Panc1 (cell line): ENCODE measurements around the gene SARS2. TPM values are rescaled to one million over a fixed set of nuclear protein-coding genes. Genes with fewer than 3 reads are reported as not detected.

Experiments used
- ATAC-seq: fragments of 200-7000 bp; cut with Tn5 transposase; 2 replicates; pipeline ENCODE4 v1.9.1; 2020; ENCODE audit warnings: mild to moderate bottlenecking, moderate library complexity
- BruUV-seq: library from RNA; stranded (reverse); fragments of 400-500 nt; replicated peaks from 2 replicates; lab custom pipeline; 2021; lab: Mats Ljungman, UMichigan
- CTCF ChIA-PET: fragments of 300-600 bp; sonication (Branson Sonifier 250); formaldehyde crosslinking; loops from one replicate; lab custom pipeline; 2022; ENCODE audit warnings: antibody characterized with exemption; lab: Charles Lee
- POLR2A ChIA-PET: fragments of 300-600 bp; sonication (Branson Sonifier 250); formaldehyde crosslinking; loops from one replicate; lab custom pipeline; 2022; ENCODE audit warnings: antibody characterized with exemption; lab: Charles Lee
- DNase-seq: peaks from one replicate; pipeline ENCODE4 v3.0.0-alpha.2; 2010; ENCODE audit warnings: low read depth, low spot score
- H3K27ac ChIP-seq: 2 replicates; pipeline ENCODE4 v1.5.1; 2011; ENCODE audit warnings: mild to moderate bottlenecking, low read length, inconsistent platforms
- H3K27me3 ChIP-seq: fragments of 200-500 bp; sonication (Bioruptor generic); 2 replicates; pipeline ENCODE4 v1.6.0; 2014; ENCODE audit warnings: low read length, inconsistent platforms; ENCODE audit not compliant: control insufficient read depth, insufficient read depth
- H3K36me3 ChIP-seq: fragments of 200-500 bp; sonication (Bioruptor generic); 2 replicates; pipeline ENCODE4 v1.5.1; 2014; ENCODE audit warnings: inconsistent platforms, mild to moderate bottlenecking, low read length, moderate library complexity; ENCODE audit not compliant: control insufficient read depth, insufficient read depth
- H3K4me1 ChIP-seq: 2 replicates; pipeline ENCODE4 v1.5.1; 2011; ENCODE audit warnings: inconsistent platforms, mild to moderate bottlenecking, low read length, moderate library complexity; ENCODE audit not compliant: control insufficient read depth, insufficient read depth
- H3K4me3 ChIP-seq, 2 experiments: 2 replicates each; pipeline ENCODE4 v1.5.1; 2011 to 2012; ENCODE audit warnings: low read depth in 2 of 2, low read length in 2 of 2, mild to moderate bottlenecking in 2 of 2, inconsistent platforms in 1 of 2, moderate library complexity in 1 of 2
- H3K9me3 ChIP-seq: fragments of 200-500 bp; sonication (Bioruptor generic); 2 replicates; pipeline ENCODE4 v1.5.1; 2014; ENCODE audit warnings: low read depth, mild to moderate bottlenecking, inconsistent platforms, low read length, moderate library complexity; ENCODE audit not compliant: control insufficient read depth, insufficient read depth
- POLR2AphosphoS5 ChIP-seq: IDR thresholded peaks from 2 replicates; pipeline ENCODE4 v1.6.1; 2012; ENCODE audit warnings: mild to moderate bottlenecking, low read depth, low read length, moderate library complexity
- SIN3A ChIP-seq: IDR thresholded peaks from 2 replicates; pipeline ENCODE4 v1.6.1; 2012; ENCODE audit warnings: low read depth, mild to moderate bottlenecking, low read length, moderate library complexity, borderline replicate concordance; ENCODE audit not compliant: insufficient read depth
- TCF7L2 ChIP-seq: IDR thresholded peaks from 2 replicates; pipeline ENCODE4 v1.6.1; 2011; ENCODE audit warnings: mild to moderate bottlenecking, low read depth, low read length, inconsistent platforms
- in situ Hi-C: cut with HindIII; loops from 2 replicates; pipeline ENCODE4 v1.10.0; 2016; ENCODE audit warnings: low sequenced_read_pairs, low pct_unique_long_range_greater_than_20kb
- intact Hi-C: fragments of 100-400 bp; cut with micrococcal nuclease; formaldehyde crosslinking; loops from one replicate; pipeline ENCODE4 v1.10.0; 2022; ENCODE audit not compliant: unreplicated experiment
- total RNA-seq: library from RNA; stranded (reverse); gene quantifications from one replicate; pipeline ENCODE4 v1.2.1, GENCODE V29; 2021; ENCODE audit not compliant: unreplicated experiment
- TF ChIP-seq, protein P1 (sequence below): fragments of 450-650 bp; IDR thresholded peaks from 2 replicates; pipeline ENCODE4 v1.5.1; 2017; ENCODE audit warnings: mild to moderate bottlenecking
- TF ChIP-seq, protein P2 (sequence below), 2 experiments: IDR thresholded peaks; 2 replicates each; pipeline ENCODE4 v1.6.1; 2011 to 2012; ENCODE audit warnings: low read depth in 2 of 2, control low read depth in 1 of 2, low read length in 1 of 2, mild to moderate bottlenecking in 1 of 2, moderate library complexity in 1 of 2; ENCODE audit not compliant: insufficient read depth in 1 of 2

The SARS2 gene
- total RNA-seq, 1 experiment from 2014 or later, result 186 TPM

GRCh38 chr19:38880076-38880881 lies 50.3 kb downstream of the SARS2 start:
- ChIA-PET CTCF (interaction anchor here (0.5 to 4.9 kb wide), 3 partner anchors 7 to 17 kb away, joined by 5 to 27 read pairs (median 5); no protein-coding TSS in a partner anchor), POLR2A (interaction anchor here (0.6 kb wide), 1 partner anchor 23 kb away, joined by 9 read pairs; no protein-coding TSS in a partner anchor)
- ATAC-seq (no peak), DNase-seq (no peak)
- Histone ChIP-seq H3K27me3 (no peaks in the 10 kb centered on the region), H3K36me3 (no peaks in the 10 kb centered on the region), H3K4me1 (peaks cover 7% of the 10 kb centered on the region; the same call in 1 of the 2 replicates), H3K9me3 (no peaks in the 10 kb centered on the region), H3K27ac (no peak overlapping the region), H3K4me3 (no peak overlapping the region)
- intact Hi-C loops, result no loop called here
- in situ Hi-C loops, result no loop called here
- BruUV-seq, result no TSS peak
- TF ChIP-seq TCF7L2 (no peak), SIN3A (no peak), POLR2AphosphoS5 (no peak)
- TF ChIP-seq, protein P1, sequence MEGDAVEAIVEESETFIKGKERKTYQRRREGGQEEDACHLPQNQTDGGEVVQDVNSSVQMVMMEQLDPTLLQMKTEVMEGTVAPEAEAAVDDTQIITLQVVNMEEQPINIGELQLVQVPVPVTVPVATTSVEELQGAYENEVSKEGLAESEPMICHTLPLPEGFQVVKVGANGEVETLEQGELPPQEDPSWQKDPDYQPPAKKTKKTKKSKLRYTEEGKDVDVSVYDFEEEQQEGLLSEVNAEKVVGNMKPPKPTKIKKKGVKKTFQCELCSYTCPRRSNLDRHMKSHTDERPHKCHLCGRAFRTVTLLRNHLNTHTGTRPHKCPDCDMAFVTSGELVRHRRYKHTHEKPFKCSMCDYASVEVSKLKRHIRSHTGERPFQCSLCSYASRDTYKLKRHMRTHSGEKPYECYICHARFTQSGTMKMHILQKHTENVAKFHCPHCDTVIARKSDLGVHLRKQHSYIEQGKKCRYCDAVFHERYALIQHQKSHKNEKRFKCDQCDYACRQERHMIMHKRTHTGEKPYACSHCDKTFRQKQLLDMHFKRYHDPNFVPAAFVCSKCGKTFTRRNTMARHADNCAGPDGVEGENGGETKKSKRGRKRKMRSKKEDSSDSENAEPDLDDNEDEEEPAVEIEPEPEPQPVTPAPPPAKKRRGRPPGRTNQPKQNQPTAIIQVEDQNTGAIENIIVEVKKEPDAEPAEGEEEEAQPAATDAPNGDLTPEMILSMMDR, result no peak
- TF ChIP-seq, protein P2, sequence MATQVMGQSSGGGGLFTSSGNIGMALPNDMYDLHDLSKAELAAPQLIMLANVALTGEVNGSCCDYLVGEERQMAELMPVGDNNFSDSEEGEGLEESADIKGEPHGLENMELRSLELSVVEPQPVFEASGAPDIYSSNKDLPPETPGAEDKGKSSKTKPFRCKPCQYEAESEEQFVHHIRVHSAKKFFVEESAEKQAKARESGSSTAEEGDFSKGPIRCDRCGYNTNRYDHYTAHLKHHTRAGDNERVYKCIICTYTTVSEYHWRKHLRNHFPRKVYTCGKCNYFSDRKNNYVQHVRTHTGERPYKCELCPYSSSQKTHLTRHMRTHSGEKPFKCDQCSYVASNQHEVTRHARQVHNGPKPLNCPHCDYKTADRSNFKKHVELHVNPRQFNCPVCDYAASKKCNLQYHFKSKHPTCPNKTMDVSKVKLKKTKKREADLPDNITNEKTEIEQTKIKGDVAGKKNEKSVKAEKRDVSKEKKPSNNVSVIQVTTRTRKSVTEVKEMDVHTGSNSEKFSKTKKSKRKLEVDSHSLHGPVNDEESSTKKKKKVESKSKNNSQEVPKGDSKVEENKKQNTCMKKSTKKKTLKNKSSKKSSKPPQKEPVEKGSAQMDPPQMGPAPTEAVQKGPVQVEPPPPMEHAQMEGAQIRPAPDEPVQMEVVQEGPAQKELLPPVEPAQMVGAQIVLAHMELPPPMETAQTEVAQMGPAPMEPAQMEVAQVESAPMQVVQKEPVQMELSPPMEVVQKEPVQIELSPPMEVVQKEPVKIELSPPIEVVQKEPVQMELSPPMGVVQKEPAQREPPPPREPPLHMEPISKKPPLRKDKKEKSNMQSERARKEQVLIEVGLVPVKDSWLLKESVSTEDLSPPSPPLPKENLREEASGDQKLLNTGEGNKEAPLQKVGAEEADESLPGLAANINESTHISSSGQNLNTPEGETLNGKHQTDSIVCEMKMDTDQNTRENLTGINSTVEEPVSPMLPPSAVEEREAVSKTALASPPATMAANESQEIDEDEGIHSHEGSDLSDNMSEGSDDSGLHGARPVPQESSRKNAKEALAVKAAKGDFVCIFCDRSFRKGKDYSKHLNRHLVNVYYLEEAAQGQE (IDR thresholded peaks at IDR 0.05; ENCODE audit: insufficient read depth in 1 of 2, low read depth in 2 of 2, low read length in 1 of 2), result no peak

- Histone ChIP-seq H3K4me1 (peaks cover 7% of the 10 kb centered on the region; the same call in 1 of the 2 replicates), H3K27me3 (no peaks in the 10 kb centered on the region)
- CTCF ChIA-PET, result interaction anchor here (0.5 to 4.9 kb wide), 3 partner anchors 8 to 477 kb away, joined by 3 to 27 read pairs (median 5); partner anchors contain the start of gene FAM98C
Observed at GRCh38 chr19:38879400-38879751, 51.2 kb downstream of the SARS2 start.

More at GRCh38 chr19:38879400-38879751, 51.2 kb downstream of the SARS2 start:
- POLR2A ChIA-PET, result interaction anchor here (0.5 to 1.1 kb wide), 3 partner anchors 9 to 518 kb away, joined by 3 to 4 read pairs (median 3); no protein-coding TSS in a partner anchor
- ATAC-seq (peak; percentile 10), DNase-seq (no peak)
- no TSS peak for BruUV-seq
- Histone ChIP-seq H3K27ac (no peak overlapping the region), H3K4me3 (no peak overlapping the region), H3K36me3 (no peaks in the 10 kb centered on the region), H3K9me3 (no peaks in the 10 kb centered on the region)
- TF ChIP-seq SIN3A, result no peak
- TF ChIP-seq, protein P1, result no peak
- in situ Hi-C loops, result no loop called here
- intact Hi-C loops, result no loop called here
